Ecto neural progenitor cell (in vitro differentiated cells): ENCODE results near the gene ZNF836.
"Not testable (repeated sequence)": the region's sequence is repeated elsewhere in the genome, so short reads cannot be mapped to it uniquely, and the experiment has no call there.

Experiments used
- DNase-seq: peaks from one replicate; pipeline ENCODE4 v3.0.0-alpha.2; 2018; ENCODE audit warnings: low spot score

The ZNF836 gene

GRCh38 chr19:52171321-52172169 lies at the start of gene ZNF836:
Gene ZNF836, minus strand, starts transcription at chr19:52171621. Its CDS starts 3,549 bp downstream, at chr19:52168072.
- DNase-seq: peak; percentile 84

- DNase-seq: no peak
Observed at GRCh38 chr19:52221031-52221430, 49.6 kb upstream of the ZNF836 start.

GRCh38 chr19:52219611-52220010 lies 48.2 kb upstream of the ZNF836 start:
- DNase-seq: no peak

- DNase-seq: no peak
Observed at GRCh38 chr19:52217576-52217975, 46.2 kb upstream of the ZNF836 start.

GRCh38 chr19:52216401-52216800 lies 45.0 kb upstream of the ZNF836 start:
- DNase-seq: no peak

- no peak for DNase-seq
Observed at GRCh38 chr19:52214241-52214640, 42.8 kb upstream of the ZNF836 start.

GRCh38 chr19:52212572-52213255 lies 41.3 kb upstream of the ZNF836 start:
- DNase-seq: no peak

GRCh38 chr19:52211926-52212571 lies 40.6 kb upstream of the ZNF836 start:
- no peak for DNase-seq

- no peak for DNase-seq
Observed at GRCh38 chr19:52211203-52211602, 39.8 kb upstream of the ZNF836 start.

GRCh38 chr19:52206481-52206880 lies 35.1 kb upstream of the ZNF836 start:
- no peak for DNase-seq

GRCh38 chr19:52200755-52201391 lies 29.5 kb upstream of the ZNF836 start:
- DNase-seq: not testable (repeated sequence)

- DNase-seq: no peak
Observed at GRCh38 chr19:52200044-52200443, 28.6 kb upstream of the ZNF836 start.

- DNase-seq: no peak
Observed at GRCh38 chr19:52198678-52199077, 27.3 kb upstream of the ZNF836 start.

GRCh38 chr19:52197964-52198363 lies 26.5 kb upstream of the ZNF836 start:
- no peak for DNase-seq

GRCh38 chr19:52196256-52196967 lies 25.0 kb upstream of the ZNF836 start:
- no peak for DNase-seq

- DNase-seq: no peak
Observed at GRCh38 chr19:52191951-52192350, 20.5 kb upstream of the ZNF836 start.

GRCh38 chr19:52191389-52191788 lies 20.0 kb upstream of the ZNF836 start:
- no peak for DNase-seq

GRCh38 chr19:52190487-52191293 lies 19.3 kb upstream of the ZNF836 start:
- DNase-seq: peak; percentile 54

- DNase-seq: peak; percentile 98
Observed at GRCh38 chr19:52189735-52190486, 18.5 kb upstream of the ZNF836 start, which contains the start of gene PPP2R1A. Gene PPP2R1A, plus strand, starts transcription at chr19:52190052. Its CDS starts 45 bp downstream, at chr19:52190097.
